Brain microvascular endothelial cell (primary cell): ENCODE data around the gene EVC2.

Experiments
- DNase-seq: peaks from one replicate; pipeline ENCODE4 v3.0.0-alpha.2; 2020
- H3K27ac ChIP-seq: fragments of 250-450 bp; sonication (Bioruptor Pico); 2 replicates; pipeline ENCODE4 v1.5.1; 2020; ENCODE audit warnings: mild to moderate bottlenecking, moderate library complexity
- H3K27me3 ChIP-seq: fragments of 250-450 bp; sonication (Bioruptor Pico); replicated peaks from 2 replicates; pipeline ENCODE4 v1.5.1; 2020; ENCODE audit warnings: mild to moderate bottlenecking
- H3K36me3 ChIP-seq: fragments of 250-450 bp; sonication (Bioruptor Pico); replicated peaks from 2 replicates; pipeline ENCODE4 v1.5.1; 2020; ENCODE audit warnings: mild to moderate bottlenecking
- H3K4me3 ChIP-seq: 2 replicates; pipeline ENCODE4 v1.5.1; 2011; ENCODE audit warnings: low read depth, mild to moderate bottlenecking, control low read depth, low read length, moderate library complexity
- CTCF ChIP-seq: IDR thresholded peaks from 2 replicates; pipeline ENCODE4 v1.5.1; 2011; ENCODE audit warnings: low read depth, mild to moderate bottlenecking, moderate library complexity, low read length, control low read depth, inconsistent platforms; ENCODE audit errors: missing control alignments
- in situ Hi-C: cut with HindIII; loops from 2 replicates; pipeline ENCODE4 v1.10.0; 2017; ENCODE audit warnings: low sequenced_read_pairs, low pct_ligation_motif_present

Gene EVC2

DNA sequence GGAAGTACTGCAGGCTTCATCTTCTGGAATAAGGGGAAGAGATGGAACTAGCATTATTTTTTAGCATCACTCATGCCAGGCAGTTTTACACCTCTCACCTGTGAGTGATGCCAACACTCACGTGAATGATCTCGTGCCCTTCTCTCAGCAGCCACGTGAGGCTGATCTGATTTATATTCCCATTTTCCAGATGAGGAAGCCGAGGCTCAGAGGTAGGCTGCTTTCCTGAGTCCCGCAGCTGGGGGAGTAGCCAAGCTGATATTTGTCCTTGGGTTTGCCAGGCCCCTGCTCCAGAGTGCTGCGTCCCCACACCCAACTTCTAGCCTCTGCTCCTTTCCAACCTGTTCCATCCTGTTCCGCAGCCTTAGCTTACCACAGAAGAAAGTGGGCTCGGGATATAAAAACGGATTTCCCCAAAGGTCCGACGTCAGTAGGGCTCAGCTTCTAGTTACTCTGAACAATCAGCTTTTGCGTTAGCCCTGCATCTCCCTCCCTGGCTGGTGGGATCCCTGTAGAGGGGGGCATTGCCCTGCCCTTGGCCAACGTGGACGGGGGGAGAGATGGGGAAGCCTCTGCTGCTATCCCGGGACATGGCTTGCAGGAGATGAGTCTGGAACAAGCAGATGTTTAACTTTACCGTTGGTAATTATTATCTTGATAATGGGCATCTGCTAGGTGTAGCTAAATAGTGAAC lies 11.9 kb upstream of the EVC2 start:
- H3K36me3 ChIP-seq = peaks cover 41% of the 10 kb centered on the region
- H3K27ac ChIP-seq = no peak overlapping the region
- no peak for DNase-seq
- in situ Hi-C loops = no loop called here
- H3K27me3 ChIP-seq = no peaks in the 10 kb centered on the region
- TF ChIP-seq CTCF = no peak
- H3K4me3 ChIP-seq = no peak overlapping the region

DNA sequence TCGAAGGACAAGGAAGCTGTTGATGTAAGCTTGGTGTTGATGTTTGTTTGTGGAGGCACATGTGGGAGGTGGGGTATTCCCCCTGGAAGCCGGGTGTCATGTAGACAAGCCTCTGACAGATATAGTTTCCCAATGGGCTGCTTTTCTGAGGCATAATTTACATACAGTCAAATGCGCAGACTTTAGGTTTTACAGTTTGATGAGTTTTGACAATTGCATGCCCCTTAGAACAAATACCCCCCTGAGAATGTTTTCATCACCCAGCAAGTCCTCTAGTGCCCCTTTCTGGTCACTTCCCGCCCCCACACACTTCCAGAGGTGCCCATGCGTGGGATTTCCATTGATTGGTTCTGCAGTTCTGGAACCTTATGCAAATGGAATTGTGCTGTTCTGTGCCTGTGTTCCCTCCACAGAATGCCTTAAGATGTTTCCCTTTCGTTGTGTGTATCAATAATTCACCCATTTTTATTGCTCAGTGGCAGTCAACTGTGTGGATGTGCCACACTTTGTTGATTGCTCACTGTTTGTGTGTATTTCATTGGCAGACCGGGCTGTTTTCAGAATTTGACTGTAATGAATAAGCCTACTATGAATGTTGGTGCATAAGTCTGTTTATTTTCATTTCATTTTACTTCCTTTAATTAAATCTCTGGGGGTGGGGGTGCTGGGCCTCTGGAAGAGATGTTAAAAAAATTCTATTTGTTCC lies 11.1 kb upstream of the EVC2 start:
- DNase-seq = no peak
- no peak overlapping the region for H3K4me3 ChIP-seq
- H3K36me3 ChIP-seq = peaks cover 41% of the 10 kb centered on the region
- H3K27me3 ChIP-seq = no peaks in the 10 kb centered on the region
- no peak overlapping the region for H3K27ac ChIP-seq
- in situ Hi-C loops = no loop called here
- no peak for TF ChIP-seq CTCF

- in situ Hi-C loops = no loop called here
- Histone ChIP-seq H3K27me3 (no peaks in the 10 kb centered on the region), H3K4me3 (no peak overlapping the region), H3K36me3 (peaks cover 43% of the 10 kb centered on the region), H3K27ac (no peak overlapping the region)
- no peak for DNase-seq
- TF ChIP-seq CTCF = no peak
Measured at GRCh38 chr4:5718411-5718810, 10.1 kb upstream of the EVC2 start.

- in situ Hi-C loops = no loop called here
- H3K36me3 ChIP-seq = peaks cover 40% of the 10 kb centered on the region
- no peak overlapping the region for H3K4me3 ChIP-seq
- DNase-seq = no peak
- no peaks in the 10 kb centered on the region for H3K27me3 ChIP-seq
- no peak overlapping the region for H3K27ac ChIP-seq
- TF ChIP-seq CTCF = no peak
Measured at GRCh38 chr4:5717449-5718158, 9.2 kb upstream of the EVC2 start.

DNA sequence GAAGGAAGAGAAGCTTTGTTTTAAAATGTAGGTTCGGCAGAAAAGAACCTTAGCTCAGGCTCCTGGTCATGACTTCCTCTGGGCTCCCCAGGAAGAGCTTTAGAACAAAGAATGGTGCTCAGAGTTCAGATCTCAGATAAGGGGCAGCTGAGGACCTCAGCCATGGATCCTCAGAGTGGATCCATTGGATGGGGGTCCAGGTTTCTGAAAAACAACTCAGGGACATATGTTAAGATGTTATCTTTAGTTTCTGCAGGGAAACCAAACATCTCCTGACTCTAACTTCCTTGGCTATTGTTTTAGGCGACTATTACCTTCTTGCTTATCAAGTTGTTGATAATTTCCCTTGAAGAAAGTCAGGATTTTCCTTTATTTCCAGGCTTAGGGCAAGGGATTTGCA lies 8.0 kb upstream of the EVC2 start:
- peaks cover 35% of the 10 kb centered on the region for H3K36me3 ChIP-seq
- TF ChIP-seq CTCF = no peak
- H3K4me3 ChIP-seq = no peak overlapping the region
- in situ Hi-C loops = no loop called here
- no peaks in the 10 kb centered on the region for H3K27me3 ChIP-seq
- no peak overlapping the region for H3K27ac ChIP-seq
- DNase-seq = no peak
